CD4-positive, alpha-beta T cell (primary cell): Measurements from ENCODE around the gene KANSL1. TPM values are rescaled to one million over a fixed set of nuclear protein-coding genes. Genes with fewer than 3 reads are reported as not detected.

Experiments
- ATAC-seq: fragments of 200-7000 bp; cut with Tn5 transposase; one replicate; pipeline ENCODE4 v1.10.0; 2022; ENCODE audit warnings: mild to moderate bottlenecking; ENCODE audit not compliant: poor library complexity
- CTCF ChIA-PET: fragments of 350-600 bp; sonication (Branson Sonifier 250); formaldehyde crosslinking; loops from one replicate; lab custom pipeline; 2021; ENCODE audit warnings: antibody characterized with exemption, inconsistent platforms; lab: Charles Lee
- POLR2A ChIA-PET: fragments of 350-600 bp; sonication (Branson Sonifier 250); formaldehyde crosslinking; loops from one replicate; lab custom pipeline; 2021; ENCODE audit warnings: antibody characterized with exemption, inconsistent platforms; lab: Charles Lee
- DNase-seq, 14 experiments: peaks; one replicate each; pipeline ENCODE4 v3.0.0-alpha.2; 2013 to 2020; ENCODE audit warnings: mixed read lengths in 2 of 14
- H3K27ac ChIP-seq, 2 donors: one replicate each; pipeline versions ENCODE4 v1.5.1 to v1.7.0; 2013; ENCODE audit warnings: low read length in 2 of 2, low read depth in 1 of 2, mild to moderate bottlenecking in 1 of 2
- H3K27me3 ChIP-seq, 2 experiments: 1 replicate in 1 of 2; 2 replicates in 1 of 2; pipeline versions ENCODE4 v1.6.1 to v1.7.0; 2013; ENCODE audit warnings: low read length in 2 of 2, control low read depth in 1 of 2, mild to moderate bottlenecking in 1 of 2, moderate library complexity in 1 of 2; ENCODE audit not compliant: insufficient read depth in 2 of 2, control insufficient read depth in 1 of 2
- H3K36me3 ChIP-seq: one replicate; pipeline ENCODE4 v1.6.1; 2013; ENCODE audit warnings: low read length, control low read depth; ENCODE audit not compliant: insufficient read depth
- H3K4me1 ChIP-seq: one replicate; pipeline ENCODE4 v1.6.1; 2013; ENCODE audit warnings: low read length, control low read depth; ENCODE audit not compliant: insufficient read depth
- H3K4me3 ChIP-seq: one replicate; pipeline ENCODE4 v1.5.1; 2013; ENCODE audit warnings: mild to moderate bottlenecking, low read length, moderate library complexity
- H3K9me3 ChIP-seq, 2 experiments: 1 replicate in 1 of 2; 2 replicates in 1 of 2; pipeline versions ENCODE4 v1.6.1 to v1.7.0; 2013; ENCODE audit warnings: low read length in 2 of 2, mild to moderate bottlenecking in 2 of 2, control low read depth in 1 of 2, moderate library complexity in 1 of 2; ENCODE audit not compliant: control insufficient read depth in 1 of 2, insufficient read depth in 1 of 2
- H3K27ac Mint-ChIP-seq: one replicate; pipeline ENCODE4 v1.8.0; 2020; ENCODE audit warnings: mixed read lengths
- H3K27me3 Mint-ChIP-seq: one replicate; pipeline ENCODE4 v1.8.0; 2021; ENCODE audit warnings: mixed read lengths
- H3K36me3 Mint-ChIP-seq: one replicate; pipeline ENCODE4 v1.8.0; 2021; ENCODE audit warnings: low read depth, mixed read lengths
- H3K4me1 Mint-ChIP-seq: one replicate; pipeline ENCODE4 v1.8.0; 2021; ENCODE audit warnings: low read depth, mixed read lengths
- H3K4me3 Mint-ChIP-seq: one replicate; pipeline ENCODE4 v1.8.0; 2020; ENCODE audit warnings: mild to moderate bottlenecking, mixed read lengths
- H3K9me3 Mint-ChIP-seq: one replicate; pipeline ENCODE4 v1.8.0; 2020; ENCODE audit warnings: mixed read lengths
- intact Hi-C, 2 experiments: fragments of 100-400 bp; cut with DNase I in 1 of 2; cut with micrococcal nuclease in 1 of 2; formaldehyde crosslinking; loops; one replicate each; pipeline versions ENCODE4 v1.15.1 to v1.9.0; 2023 to 2025; cut with DNase I, micrococcal nuclease
- total RNA-seq, 174 experiments: library from RNA in 2 of 174; stranded (reverse) in 2 of 174; gene quantifications; one replicate each; pipeline ENCODE4 v1.2.3 and lab custom pipeline; 2021 to 2026
- TF ChIP-seq, protein P1 (sequence below): fragments of 200-600 bp; IDR thresholded peaks from one replicate; pipeline ENCODE4 v1.8.0; 2022; ENCODE audit warnings: antibody characterized with exemption, mild to moderate bottlenecking

Gene KANSL1
- total RNA-seq, 2 experiments from 2014 or later: 122 to 125 TPM

DNA sequence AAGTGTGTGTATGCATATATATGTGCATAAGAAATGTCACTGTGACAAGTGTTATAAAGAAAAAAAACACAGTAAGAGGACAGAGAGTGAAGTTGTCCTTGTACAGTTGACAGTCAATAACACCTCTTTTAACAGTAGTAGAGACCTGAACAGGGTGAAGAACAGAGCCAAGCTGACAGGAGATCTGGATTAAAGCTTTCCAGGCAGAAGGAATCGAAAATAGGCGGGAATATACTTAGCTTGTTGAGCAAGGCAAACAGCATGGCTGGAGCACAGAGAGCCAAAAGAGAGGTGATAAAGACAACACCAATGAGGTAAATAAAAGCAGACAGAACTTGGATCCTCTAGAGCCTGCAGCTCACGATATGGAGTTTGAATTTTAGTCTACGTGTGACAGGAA is 64.8 kb downstream of the KANSL1 start:
- peak overlapping the region; percentile 1 for H3K4me3 Mint-ChIP-seq
- peaks cover 54% of the 10 kb centered on the region for H3K4me1 ChIP-seq
- no peak overlapping the region for H3K27ac ChIP-seq
- H3K27ac Mint-ChIP-seq: peak overlapping the region; percentile 31
- TF ChIP-seq, protein P1, sequence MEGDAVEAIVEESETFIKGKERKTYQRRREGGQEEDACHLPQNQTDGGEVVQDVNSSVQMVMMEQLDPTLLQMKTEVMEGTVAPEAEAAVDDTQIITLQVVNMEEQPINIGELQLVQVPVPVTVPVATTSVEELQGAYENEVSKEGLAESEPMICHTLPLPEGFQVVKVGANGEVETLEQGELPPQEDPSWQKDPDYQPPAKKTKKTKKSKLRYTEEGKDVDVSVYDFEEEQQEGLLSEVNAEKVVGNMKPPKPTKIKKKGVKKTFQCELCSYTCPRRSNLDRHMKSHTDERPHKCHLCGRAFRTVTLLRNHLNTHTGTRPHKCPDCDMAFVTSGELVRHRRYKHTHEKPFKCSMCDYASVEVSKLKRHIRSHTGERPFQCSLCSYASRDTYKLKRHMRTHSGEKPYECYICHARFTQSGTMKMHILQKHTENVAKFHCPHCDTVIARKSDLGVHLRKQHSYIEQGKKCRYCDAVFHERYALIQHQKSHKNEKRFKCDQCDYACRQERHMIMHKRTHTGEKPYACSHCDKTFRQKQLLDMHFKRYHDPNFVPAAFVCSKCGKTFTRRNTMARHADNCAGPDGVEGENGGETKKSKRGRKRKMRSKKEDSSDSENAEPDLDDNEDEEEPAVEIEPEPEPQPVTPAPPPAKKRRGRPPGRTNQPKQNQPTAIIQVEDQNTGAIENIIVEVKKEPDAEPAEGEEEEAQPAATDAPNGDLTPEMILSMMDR: no peak
- no peaks in the 10 kb centered on the region for H3K27me3 ChIP-seq
- intact Hi-C loops: loop anchor here in 1 of 2 experiments (10.0 kb wide), 1 partner anchor 64 kb away; no protein-coding TSS in a partner anchor
- ATAC-seq (no peak), DNase-seq (no peak)
- H3K36me3 ChIP-seq: peaks cover 10% of the 10 kb centered on the region
- H3K36me3 Mint-ChIP-seq: peaks cover 17% of the 10 kb centered on the region
- no peaks in the 10 kb centered on the region for H3K9me3 ChIP-seq
- no peaks in the 10 kb centered on the region for H3K9me3 Mint-ChIP-seq
- no peaks in the 10 kb centered on the region for H3K27me3 Mint-ChIP-seq
- ChIA-PET POLR2A (no interaction called here), CTCF (interaction anchor here (1.7 kb wide), 1 partner anchor 14 kb away, joined by 4 read pairs; no protein-coding TSS in a partner anchor)
- no peak overlapping the region for H3K4me3 ChIP-seq
- H3K4me1 Mint-ChIP-seq: peaks cover 97% of the 10 kb centered on the region

DNA sequence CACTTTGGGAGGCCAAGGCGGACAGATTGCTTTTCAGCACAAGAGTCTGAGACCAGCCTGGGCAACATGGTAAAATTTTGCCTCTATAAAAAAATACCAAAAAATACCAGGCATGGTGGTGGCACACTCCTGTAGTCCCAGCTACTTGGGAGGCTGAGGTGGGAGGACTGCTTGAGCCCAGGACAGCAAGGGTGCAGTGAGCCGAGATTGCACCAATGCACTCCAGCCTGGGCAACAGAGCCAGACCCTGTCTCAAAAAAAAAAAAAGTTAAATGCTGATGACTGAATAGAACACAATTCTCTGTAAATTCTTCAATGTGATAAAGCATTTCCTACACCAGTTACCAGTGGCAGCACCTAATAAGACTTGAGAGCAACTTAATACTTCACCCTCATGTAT is 65.7 kb downstream of the KANSL1 start:
- intact Hi-C loops: loop anchor here in 1 of 2 experiments (10.0 kb wide), 1 partner anchor 63 kb away; no protein-coding TSS in a partner anchor
- Mint-ChIP-seq H3K36me3 (peaks cover 17% of the 10 kb centered on the region), H3K4me1 (peaks cover 95% of the 10 kb centered on the region), H3K4me3 (no peak overlapping the region), H3K9me3 (no peaks in the 10 kb centered on the region), H3K27me3 (no peaks in the 10 kb centered on the region), H3K27ac (peak overlapping the region; percentile 31)
- CTCF ChIA-PET: interaction anchor here (0.9 to 2.7 kb wide), 3 partner anchors 15 to 60 kb away, joined by 4 to 9 read pairs (median 5); no protein-coding TSS in a partner anchor
- H3K27ac ChIP-seq: no peak overlapping the region
- POLR2A ChIA-PET: no interaction called here
- DNase-seq: no peak
- H3K36me3 ChIP-seq: peaks cover 3% of the 10 kb centered on the region
- peaks cover 56% of the 10 kb centered on the region for H3K4me1 ChIP-seq
- TF ChIP-seq, protein P1: no peak
- H3K27me3 ChIP-seq: no peaks in the 10 kb centered on the region
- H3K4me3 ChIP-seq: no peak overlapping the region
- H3K9me3 ChIP-seq: no peaks in the 10 kb centered on the region
- ATAC-seq: no peak

DNA sequence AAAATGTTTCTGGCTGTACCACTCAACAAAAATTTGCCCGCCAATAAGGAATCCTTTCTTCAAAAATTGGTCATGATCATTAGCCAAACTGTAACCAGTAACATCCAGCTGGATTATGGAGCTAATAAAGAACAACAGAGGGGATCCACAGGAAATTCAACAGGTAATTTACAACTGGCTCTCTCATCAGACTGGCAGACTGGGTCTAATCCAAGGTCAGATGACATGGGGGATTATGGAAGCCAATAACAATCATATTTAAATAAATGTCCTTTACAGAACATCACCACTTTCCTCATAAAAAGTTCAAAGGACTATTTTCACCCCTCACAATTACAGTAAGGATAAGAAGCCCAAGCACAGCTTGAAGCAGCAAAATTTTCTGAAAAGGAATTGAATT is 66.4 kb downstream of the KANSL1 start:
- no peak overlapping the region for H3K4me3 Mint-ChIP-seq
- H3K27ac Mint-ChIP-seq: peak overlapping the region; percentile 31
- Histone ChIP-seq H3K27ac (no peak overlapping the region), H3K4me1 (peaks cover 58% of the 10 kb centered on the region), H3K27me3 (no peaks in the 10 kb centered on the region), H3K36me3 (peaks cover 3% of the 10 kb centered on the region), H3K4me3 (no peak overlapping the region), H3K9me3 (no peaks in the 10 kb centered on the region)
- CTCF ChIA-PET: interaction anchor here (0.9 to 2.7 kb wide), 5 partner anchors 11 to 60 kb away, joined by 3 to 9 read pairs (median 4); no protein-coding TSS in a partner anchor
- no peak for DNase-seq
- peaks cover 95% of the 10 kb centered on the region for H3K4me1 Mint-ChIP-seq
- intact Hi-C loops: loop anchor here in 1 of 2 experiments (10.0 kb wide), 1 partner anchor 62 kb away; no protein-coding TSS in a partner anchor
- peaks cover 18% of the 10 kb centered on the region for H3K36me3 Mint-ChIP-seq
- no peak for ATAC-seq
- H3K9me3 Mint-ChIP-seq: no peaks in the 10 kb centered on the region
- no peaks in the 10 kb centered on the region for H3K27me3 Mint-ChIP-seq
- POLR2A ChIA-PET: interaction anchor here (2.1 kb wide), 1 partner anchor 66 kb away, joined by 6 read pairs; the partner anchor contains the start of gene KANSL1
- TF ChIP-seq, protein P1: no peak
